NB4 (cell line): ENCODE measurements around the gene OSBPL7.

Experiments
- DNase-seq: peaks from one replicate; pipeline ENCODE4 v3.0.0; 2010; ENCODE audit warnings: low read depth
- H3K4me3 ChIP-seq: one replicate; pipeline ENCODE4 v1.5.1; 2011; ENCODE audit warnings: mild to moderate bottlenecking, low read depth, low read length, moderate library complexity
- MYC ChIP-seq: IDR thresholded peaks from 2 replicates; pipeline ENCODE4 v1.6.1; 2011; ENCODE audit warnings: low read depth, low read length
- POLR2A ChIP-seq: IDR thresholded peaks from 2 replicates; pipeline ENCODE4 v1.6.1; 2011; ENCODE audit warnings: mild to moderate bottlenecking; ENCODE audit not compliant: insufficient read length; ENCODE audit errors: extremely low read depth
- TF ChIP-seq, protein P1 (sequence below): IDR thresholded peaks from one replicate; pipeline ENCODE4 v1.5.1; 2012; ENCODE audit warnings: low read depth, low read length
- TF ChIP-seq, protein P2 (sequence below): IDR thresholded peaks from 2 replicates; pipeline ENCODE4 v1.6.1; 2011; ENCODE audit warnings: low read depth, low read length

The OSBPL7 gene

DNA sequence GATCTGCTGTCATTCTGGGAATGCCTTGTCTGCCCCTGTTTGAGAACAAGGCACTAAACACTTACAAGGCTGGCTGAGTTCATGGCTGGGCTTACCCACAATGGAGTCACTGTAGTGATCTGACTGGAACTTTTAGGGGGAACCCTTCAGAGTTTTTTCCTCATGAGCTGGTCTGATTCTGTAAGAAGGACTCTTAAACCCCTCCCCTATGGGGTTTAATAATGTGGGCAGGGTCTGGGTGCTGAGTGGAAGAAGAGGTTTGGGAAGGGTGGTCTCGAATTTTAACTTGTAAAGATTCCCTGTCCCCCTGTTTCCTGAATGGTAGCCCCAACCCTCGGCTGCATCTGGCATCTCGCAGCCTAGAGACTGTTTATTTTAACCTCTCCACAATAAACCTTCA, 30.6 kb downstream of the OSBPL7 start:
- no peak for DNase-seq
- TF ChIP-seq, protein P1, sequence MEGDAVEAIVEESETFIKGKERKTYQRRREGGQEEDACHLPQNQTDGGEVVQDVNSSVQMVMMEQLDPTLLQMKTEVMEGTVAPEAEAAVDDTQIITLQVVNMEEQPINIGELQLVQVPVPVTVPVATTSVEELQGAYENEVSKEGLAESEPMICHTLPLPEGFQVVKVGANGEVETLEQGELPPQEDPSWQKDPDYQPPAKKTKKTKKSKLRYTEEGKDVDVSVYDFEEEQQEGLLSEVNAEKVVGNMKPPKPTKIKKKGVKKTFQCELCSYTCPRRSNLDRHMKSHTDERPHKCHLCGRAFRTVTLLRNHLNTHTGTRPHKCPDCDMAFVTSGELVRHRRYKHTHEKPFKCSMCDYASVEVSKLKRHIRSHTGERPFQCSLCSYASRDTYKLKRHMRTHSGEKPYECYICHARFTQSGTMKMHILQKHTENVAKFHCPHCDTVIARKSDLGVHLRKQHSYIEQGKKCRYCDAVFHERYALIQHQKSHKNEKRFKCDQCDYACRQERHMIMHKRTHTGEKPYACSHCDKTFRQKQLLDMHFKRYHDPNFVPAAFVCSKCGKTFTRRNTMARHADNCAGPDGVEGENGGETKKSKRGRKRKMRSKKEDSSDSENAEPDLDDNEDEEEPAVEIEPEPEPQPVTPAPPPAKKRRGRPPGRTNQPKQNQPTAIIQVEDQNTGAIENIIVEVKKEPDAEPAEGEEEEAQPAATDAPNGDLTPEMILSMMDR: no peak
- TF ChIP-seq MYC (no peak), POLR2A (no peak)
- TF ChIP-seq, protein P2, sequence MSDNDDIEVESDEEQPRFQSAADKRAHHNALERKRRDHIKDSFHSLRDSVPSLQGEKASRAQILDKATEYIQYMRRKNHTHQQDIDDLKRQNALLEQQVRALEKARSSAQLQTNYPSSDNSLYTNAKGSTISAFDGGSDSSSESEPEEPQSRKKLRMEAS: no peak
- no peak overlapping the region for H3K4me3 ChIP-seq

DNA sequence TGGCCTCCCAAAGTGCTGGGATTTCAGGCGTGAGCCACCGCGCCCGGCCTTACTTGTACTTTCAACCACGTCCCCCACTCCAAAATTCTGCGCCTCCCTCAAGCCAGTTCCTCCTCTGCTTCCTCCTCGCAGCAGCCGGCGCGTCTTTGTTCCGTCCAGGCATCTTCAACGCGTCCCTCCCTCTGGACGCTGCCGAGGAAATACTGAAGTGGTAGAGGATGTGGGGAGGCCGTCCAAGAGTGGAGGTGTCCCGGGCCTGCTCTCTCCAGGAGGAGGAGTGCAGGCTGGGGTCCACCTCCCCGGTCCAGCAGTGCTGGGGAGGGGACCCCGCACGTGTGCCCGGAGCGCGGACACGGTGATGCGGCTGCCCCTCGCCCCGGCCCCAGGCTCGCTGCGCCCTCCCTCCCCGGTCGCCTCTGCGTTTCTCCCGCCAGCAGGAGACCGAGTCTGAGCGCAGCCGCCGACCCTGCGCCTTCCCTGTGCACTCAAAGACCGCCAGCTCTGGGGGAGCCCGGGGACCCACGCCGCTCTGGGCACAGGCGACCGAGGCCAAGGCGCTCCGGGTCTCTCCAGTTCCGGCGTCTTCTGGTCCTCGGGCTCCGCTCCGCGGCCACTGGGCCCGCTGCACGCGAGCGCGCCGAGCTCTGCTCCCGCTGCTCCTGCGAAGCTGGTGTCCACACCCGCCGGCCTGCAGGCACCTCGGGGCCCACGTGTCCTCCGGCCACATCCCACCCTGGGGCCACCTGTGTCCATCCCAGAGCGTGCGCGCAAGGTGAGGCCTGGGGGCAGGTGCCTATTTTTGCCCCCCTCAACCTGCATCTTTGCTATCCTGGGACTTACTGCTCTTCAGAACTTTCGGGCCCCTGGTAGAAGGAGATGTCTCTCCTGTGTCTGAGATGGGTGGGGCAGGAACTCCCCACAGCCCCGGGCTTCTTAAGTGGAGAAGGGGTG, 31.7 kb downstream of the OSBPL7 start:
- H3K4me3 ChIP-seq: no peak overlapping the region
- TF ChIP-seq, protein P1: no peak
- DNase-seq: no peak

DNA sequence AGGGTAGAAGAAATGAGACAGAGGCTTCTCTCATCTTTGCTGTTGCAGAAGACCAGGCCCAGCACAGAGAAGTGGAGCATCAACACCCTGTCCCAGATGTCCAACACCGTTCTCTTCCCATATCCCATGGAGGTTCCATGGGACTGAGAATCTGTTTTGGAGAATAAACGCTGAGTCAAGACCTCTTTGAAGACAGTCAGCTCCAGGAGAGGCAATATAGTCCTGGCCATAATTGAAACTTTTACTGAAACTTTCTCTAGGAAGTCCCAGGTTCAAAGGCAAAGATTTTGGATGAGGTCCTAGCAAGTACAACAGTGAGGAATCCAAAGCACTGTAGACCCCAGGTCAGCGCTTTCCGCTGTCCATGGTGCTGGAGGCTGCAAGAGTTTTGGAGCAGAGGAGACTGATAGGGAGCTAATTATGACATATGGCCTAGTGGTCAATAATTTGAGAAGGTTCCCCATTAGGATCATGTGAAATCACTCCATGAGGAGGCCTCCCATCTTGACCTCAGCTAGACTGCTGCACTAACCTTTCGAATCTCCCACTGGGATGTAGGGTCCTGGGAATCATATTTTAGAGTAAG, 36.0 kb downstream of the OSBPL7 start:
- no peak overlapping the region for H3K4me3 ChIP-seq
- TF ChIP-seq POLR2A (no peak), MYC (no peak)
- TF ChIP-seq, protein P2: no peak
- TF ChIP-seq, protein P1: no peak
- peak; percentile 64 for DNase-seq

DNA sequence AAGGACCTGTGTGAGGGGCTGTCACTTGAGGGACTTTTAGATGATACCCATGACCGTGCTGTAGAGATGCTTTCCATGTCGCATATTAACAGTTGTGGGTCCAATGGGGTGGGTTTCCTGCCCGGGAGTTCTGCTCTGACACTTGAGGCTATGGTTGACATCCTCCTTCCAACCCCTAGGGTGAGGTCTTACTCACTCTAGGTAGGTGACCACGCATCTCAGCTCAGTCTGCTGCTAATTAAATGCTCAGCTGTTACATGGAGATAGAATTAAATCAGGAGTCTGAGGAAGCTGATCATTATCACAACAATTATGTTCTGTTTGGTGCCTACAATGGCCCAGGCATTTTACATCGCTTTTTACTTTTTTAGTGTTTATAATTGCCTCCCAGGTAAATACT, 40.2 kb downstream of the OSBPL7 start:
- DNase-seq: no peak
- H3K4me3 ChIP-seq: no peak overlapping the region
- TF ChIP-seq, protein P1: no peak
- TF ChIP-seq MYC (no peak), POLR2A (no peak)
- TF ChIP-seq, protein P2: no peak

DNA sequence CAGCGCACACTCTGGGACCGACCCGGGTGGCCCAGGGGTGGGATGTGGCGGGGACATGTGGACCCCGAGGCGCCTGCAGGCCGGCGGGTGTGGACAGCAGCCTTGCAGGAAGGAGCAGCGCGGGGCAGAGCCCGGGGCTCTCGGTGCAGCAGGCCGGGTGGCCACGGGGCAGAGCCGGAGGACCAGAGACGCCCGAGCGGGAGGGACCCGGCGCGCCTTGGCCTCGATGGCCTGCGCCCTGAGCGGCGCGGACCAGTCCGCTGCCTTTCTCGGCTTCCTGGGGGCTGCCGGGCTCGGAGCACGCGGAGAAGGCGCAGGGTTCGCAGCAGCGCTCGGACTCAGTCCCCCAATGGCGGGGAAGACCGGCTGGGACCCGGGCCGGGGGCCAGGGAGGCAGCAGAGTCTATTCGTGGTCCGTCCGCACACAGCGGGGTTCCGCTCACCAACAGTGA, 43.4 kb downstream of the OSBPL7 start:
- H3K4me3 ChIP-seq: no peak overlapping the region
- TF ChIP-seq MYC (no peak), POLR2A (no peak)
- TF ChIP-seq, protein P2: no peak
- TF ChIP-seq, protein P1: no peak
- DNase-seq: no peak
